NCI-H748 treated with DMSO at 0.1 percent for 48 hours (cell line): ENCODE data around the gene DNASE1L2.
"Not testable (repeated sequence)": the region's sequence is repeated elsewhere in the genome, so short reads cannot be mapped to it uniquely, and the experiment has no call there.

ENCODE experiments used
- DNase-seq: peaks from one replicate; lab custom pipeline; 2025; lab: John Stamatoyannopoulos, UW

Gene DNASE1L2

GRCh38 chr16:2240331-2240730 is 4.1 kb downstream of the DNASE1L2 start:
- DNase-seq: not testable (repeated sequence)

- no peak for DNase-seq
These were observed 6.4 kb downstream of the DNASE1L2 start for GRCh38 chr16:2242598-2242997.

GRCh38 chr16:2243031-2243528 is 6.8 kb downstream of the DNASE1L2 start:
- DNase-seq: no peak

GRCh38 chr16:2243781-2244180 is 7.5 kb downstream of the DNASE1L2 start:
- DNase-seq: no peak

GRCh38 chr16:2244301-2244700 is 8.1 kb downstream of the DNASE1L2 start:
- DNase-seq: no peak

GRCh38 chr16:2244926-2245795 is 8.9 kb downstream of the DNASE1L2 start:
- no peak for DNase-seq

- DNase-seq: no peak
These were observed 10.1 kb downstream of the DNASE1L2 start for GRCh38 chr16:2246301-2246885.

- no peak for DNase-seq
These were observed 14.5 kb downstream of the DNASE1L2 start for GRCh38 chr16:2250652-2251295.

GRCh38 chr16:2251296-2252111 is 15.3 kb downstream of the DNASE1L2 start, which contains the start of gene ECI1:
Gene ECI1, minus strand, starts transcription at chr16:2251587. Its CDS starts 21 bp downstream, at chr16:2251566.
- peak; percentile 65 for DNase-seq

- no peak for DNase-seq
These were observed 16.5 kb downstream of the DNASE1L2 start for GRCh38 chr16:2252806-2253148.

- no peak for DNase-seq
These were observed 17.0 kb downstream of the DNASE1L2 start for GRCh38 chr16:2253293-2253692.

GRCh38 chr16:2256531-2257140 is 20.4 kb downstream of the DNASE1L2 start:
- no peak for DNase-seq

GRCh38 chr16:2257726-2258125 is 21.5 kb downstream of the DNASE1L2 start:
- no peak for DNase-seq

- not testable (repeated sequence) for DNase-seq
These were observed 22.3 kb downstream of the DNASE1L2 start for GRCh38 chr16:2258530-2258929.

- no peak for DNase-seq
These were observed 24.0 kb downstream of the DNASE1L2 start for GRCh38 chr16:2260250-2260649.

GRCh38 chr16:2263026-2263425 is 26.8 kb downstream of the DNASE1L2 start:
- not testable (repeated sequence) for DNase-seq

- not testable (repeated sequence) for DNase-seq
These were observed 30.6 kb downstream of the DNASE1L2 start for GRCh38 chr16:2266887-2267286.

- not testable (repeated sequence) for DNase-seq
These were observed 31.3 kb downstream of the DNASE1L2 start for GRCh38 chr16:2267505-2267912.

- peak; percentile 71 for DNase-seq
These were observed 31.8 kb downstream of the DNASE1L2 start, which contains the start of gene RNPS1 for GRCh38 chr16:2267913-2268666. Gene RNPS1, minus strand, starts transcription at chr16:2268126. Its CDS starts 3,483 bp downstream, at chr16:2264643.

- DNase-seq: no peak
These were observed 33.8 kb downstream of the DNASE1L2 start for GRCh38 chr16:2270070-2270462.
